PC-9 (cell line): ENCODE results near the gene HOXC4. TPM values are rescaled to one million over a fixed set of nuclear protein-coding genes. Genes with fewer than 3 reads are reported as not detected.

Experiments
- BruUV-seq: library from RNA; stranded (reverse); fragments of 400-500 nt; replicated peaks from 2 replicates; lab custom pipeline; 2021; lab: Mats Ljungman, UMichigan
- CTCF ChIA-PET: fragments of 300-600 bp; sonication (Branson Sonifier 250); formaldehyde crosslinking; loops from one replicate; lab custom pipeline; 2022; ENCODE audit warnings: antibody characterized with exemption; lab: Charles Lee
- POLR2A ChIA-PET: fragments of 300-600 bp; sonication (Branson Sonifier 250); formaldehyde crosslinking; loops from one replicate; lab custom pipeline; 2022; ENCODE audit warnings: antibody characterized with exemption; ENCODE audit not compliant: unreplicated experiment; lab: Charles Lee
- DNase-seq, 2 experiments: peaks; one replicate each; pipeline versions ENCODE4 v3.0.0 to v3.0.0-alpha.2; 2015 to 2022; ENCODE audit warnings: mixed read lengths in 1 of 2
- H2AFZ ChIP-seq: fragments of 200-600 bp; sonication (generic); 2 replicates; pipeline ENCODE4 v1.8.1; 2017; ENCODE audit warnings: antibody characterized with exemption
- H3F3A ChIP-seq: fragments of 200-600 bp; sonication (generic); 2 replicates; pipeline ENCODE4 v1.8.1; 2017; ENCODE audit warnings: antibody characterized with exemption, mild to moderate bottlenecking, low read depth; ENCODE audit not compliant: insufficient read depth
- H3K27ac ChIP-seq: fragments of 200-600 bp; sonication (generic); 2 replicates; pipeline ENCODE4 v1.6.1; 2016; ENCODE audit warnings: mixed run types
- H3K27me3 ChIP-seq: fragments of 200-600 bp; sonication (generic); 2 replicates; pipeline ENCODE4 v1.6.1; 2016; ENCODE audit warnings: low read depth, mixed run types; ENCODE audit not compliant: insufficient read depth
- H3K36me3 ChIP-seq: fragments of 200-600 bp; sonication (generic); 2 replicates; pipeline ENCODE4 v1.6.1; 2016; ENCODE audit warnings: low read depth, mixed run types
- H3K4me1 ChIP-seq: fragments of 200-600 bp; sonication (generic); replicated peaks from 2 replicates; pipeline ENCODE4 v1.6.1; 2016; ENCODE audit warnings: mixed run types; ENCODE audit not compliant: insufficient read depth
- H3K4me2 ChIP-seq: fragments of 200-600 bp; sonication (generic); 2 replicates; pipeline ENCODE4 v1.6.1; 2017; ENCODE audit warnings: mixed run types
- H3K4me3 ChIP-seq: fragments of 200-600 bp; sonication (generic); 2 replicates; pipeline ENCODE4 v1.6.1; 2016; ENCODE audit warnings: mixed run types
- H3K79me2 ChIP-seq: fragments of 200-600 bp; sonication (generic); 2 replicates; pipeline ENCODE4 v1.6.1; 2017; ENCODE audit warnings: low read depth, mixed run types
- H3K9me2 ChIP-seq: fragments of 200-600 bp; sonication (generic); 2 replicates; pipeline ENCODE4 v1.8.1; 2017; ENCODE audit warnings: mild to moderate bottlenecking; ENCODE audit not compliant: insufficient read depth
- H3K9me3 ChIP-seq: fragments of 200-600 bp; sonication (generic); 2 replicates; pipeline ENCODE4 v1.8.1; 2016; ENCODE audit warnings: low read depth; ENCODE audit not compliant: insufficient read depth
- H4K20me1 ChIP-seq: fragments of 200-600 bp; sonication (generic); 2 replicates; pipeline ENCODE4 v1.8.1; 2017; ENCODE audit not compliant: insufficient read depth
- CTCF ChIP-seq: fragments of 200-600 bp; sonication (generic); conservative IDR thresholded peaks from 2 replicates; pipeline ENCODE4 v1.6.1; 2017; ENCODE audit warnings: mixed run types, antibody characterized with exemption, mild to moderate bottlenecking, moderate library complexity
- EZH2 ChIP-seq: fragments of 200-600 bp; sonication (generic); IDR thresholded peaks from 2 replicates; pipeline ENCODE4 v1.8.0; 2017; ENCODE audit warnings: antibody characterized with exemption, low read depth
- intact Hi-C: fragments of 100-400 bp; cut with micrococcal nuclease; formaldehyde crosslinking; loops from one replicate; pipeline ENCODE4 v1.10.0; 2022; ENCODE audit not compliant: unreplicated experiment
- total RNA-seq: library from RNA; stranded (reverse); gene quantifications from 2 replicates; pipeline ENCODE4 v1.2.3, GENCODE V29; 2021

Gene HOXC4
- total RNA-seq, 1 experiment from 2014 or later = 3.8 TPM

DNA sequence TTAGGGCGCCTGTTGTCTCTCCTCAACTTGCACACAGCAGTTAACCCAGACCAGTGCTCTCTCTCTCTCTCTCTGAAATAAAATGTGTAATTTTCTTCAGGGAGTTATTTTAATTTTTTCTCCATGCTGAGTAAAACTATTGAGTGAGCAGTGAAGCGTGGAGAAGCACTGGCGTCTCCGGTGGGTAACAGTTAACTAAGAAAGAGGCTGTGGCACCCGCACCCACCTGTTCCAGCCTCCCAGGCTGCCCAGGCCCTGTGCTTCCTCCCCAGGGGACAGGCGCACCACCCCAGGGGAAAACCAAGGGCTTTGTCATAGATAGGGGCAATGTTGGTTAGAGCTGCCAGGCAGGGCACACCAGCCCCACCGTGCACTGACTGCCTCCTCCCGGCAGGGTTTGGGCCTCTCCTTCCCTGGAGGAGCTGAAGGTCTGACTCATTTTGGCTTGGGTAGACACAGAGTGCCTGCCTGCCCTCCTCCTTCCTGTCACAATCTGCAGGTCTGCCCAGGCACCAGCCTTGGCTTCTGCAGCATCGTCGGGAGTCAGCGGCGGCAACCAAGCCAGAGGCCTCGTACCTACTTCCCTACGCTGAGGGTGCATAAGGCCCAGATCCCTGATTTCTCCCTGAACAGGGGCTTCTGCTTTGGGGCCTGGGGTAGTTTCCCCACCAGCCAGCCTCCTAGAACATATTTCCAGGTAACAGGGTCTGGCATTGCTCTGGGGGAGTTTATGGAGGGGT lies 16.8 kb upstream of the HOXC4 start:
- TF ChIP-seq CTCF (no peak), EZH2 (no peak)
- Histone ChIP-seq H4K20me1 (no peaks in the 10 kb centered on the region), H3F3A (no peaks in the 10 kb centered on the region), H3K27ac (no peak overlapping the region), H3K9me2 (no peaks in the 10 kb centered on the region), H3K36me3 (no peaks in the 10 kb centered on the region), H3K79me2 (no peaks in the 10 kb centered on the region), H3K27me3 (peaks cover 15% of the 10 kb centered on the region), H3K4me2 (no peak overlapping the region), H3K4me1 (0 out of 2 replicates have a peak, but pooled peaks cover 5% of the 10 kb centered on the region), H3K4me3 (no peak overlapping the region), H2AFZ (no peak overlapping the region), H3K9me3 (no peaks in the 10 kb centered on the region)
- BruUV-seq = no TSS peak
- no peak for DNase-seq
- POLR2A ChIA-PET = no interaction called here
- CTCF ChIA-PET = no interaction called here
- intact Hi-C loops = no loop called here

GRCh38 chr12:54037360-54038283 lies 16.0 kb upstream of the HOXC4 start:
- Histone ChIP-seq H3K9me2 (no peaks in the 10 kb centered on the region), H3K9me3 (no peaks in the 10 kb centered on the region), H3K4me2 (no peak overlapping the region), H3K27ac (no peak overlapping the region), H3K79me2 (no peaks in the 10 kb centered on the region), H4K20me1 (no peaks in the 10 kb centered on the region), H3K27me3 (peaks cover 17% of the 10 kb centered on the region), H2AFZ (no peak overlapping the region), H3K4me3 (no peak overlapping the region), H3F3A (no peaks in the 10 kb centered on the region), H3K36me3 (no peaks in the 10 kb centered on the region), H3K4me1 (0 out of 2 replicates have a peak, but pooled peaks cover 5% of the 10 kb centered on the region)
- ChIA-PET CTCF (no interaction called here), POLR2A (no interaction called here)
- no TSS peak for BruUV-seq
- TF ChIP-seq EZH2 = no peak
- no peak for TF ChIP-seq CTCF
- intact Hi-C loops = no loop called here
- DNase-seq = no peak

GRCh38 chr12:54038284-54038870 lies 15.3 kb upstream of the HOXC4 start:
- no peak overlapping the region for H3K4me2 ChIP-seq
- intact Hi-C loops = no loop called here
- CTCF ChIA-PET = interaction anchor here (0.6 kb wide), 1 partner anchor 38 kb away, joined by 3 read pairs; the partner anchor contains the start of gene HOXC9
- no peak for TF ChIP-seq EZH2
- TF ChIP-seq CTCF = no peak
- POLR2A ChIA-PET = interaction anchor here (0.5 kb wide), 1 partner anchor 15 kb away, joined by 6 read pairs; the partner anchor contains the start of gene HOXC4
- no peak overlapping the region for H2AFZ ChIP-seq
- H3K79me2 ChIP-seq = no peaks in the 10 kb centered on the region
- H3K9me2 ChIP-seq = no peaks in the 10 kb centered on the region
- H3K9me3 ChIP-seq = no peaks in the 10 kb centered on the region
- H3K27ac ChIP-seq = no peak overlapping the region
- BruUV-seq = no TSS peak
- H3K4me3 ChIP-seq = no peak overlapping the region
- H3K36me3 ChIP-seq = no peaks in the 10 kb centered on the region
- no peak for DNase-seq
- H3K27me3 ChIP-seq = peaks cover 25% of the 10 kb centered on the region
- no peaks in the 10 kb centered on the region for H3K4me1 ChIP-seq
- no peaks in the 10 kb centered on the region for H4K20me1 ChIP-seq
- H3F3A ChIP-seq = no peaks in the 10 kb centered on the region
